ENCODE results near the gene SEPTIN6. TPM values are rescaled to one million over a fixed set of nuclear protein-coding genes. Genes with fewer than 3 reads are reported as not detected.

The SEPTIN6 gene
- total and polyA plus RNA-seq, 2 donors (not counting 3 experiments of a cell fraction or from before 2014, with no cell fraction given), result 23.1 to 31.8 TPM

- H2AFZ ChIP-seq (ENCODE audit: low read depth, low read length), result no peak overlapping the region
- H3K9me1 ChIP-seq (replicated peaks; ENCODE audit: control insufficient read depth, extremely low read depth, insufficient read depth, low read length), result no peaks in the 10 kb centered on the region
- no peaks in the 10 kb centered on the region for H4K20me1 ChIP-seq (replicated peaks; ENCODE audit: control insufficient read depth, extremely low read depth, insufficient read depth, low read length)
- dilution Hi-C loops (cut with MboI; ENCODE audit: extremely low pct_ligation_motif_present, low sequenced_read_pairs) (no loop called here), intact Hi-C loops (cut with micrococcal nuclease) (no loop called here)
- H3K9me3 ChIP-seq (replicated peaks; ENCODE audit: control insufficient read depth, insufficient read depth, low read length), result no peaks in the 10 kb centered on the region
- no TSS peak for BruUV-seq (replicated peaks)
- no peaks in the 10 kb centered on the region for H3K4me1 ChIP-seq (ENCODE audit: control insufficient read depth, extremely low read depth, insufficient read depth, low read length)
- FAIRE-seq (no peak), DNase-seq (ENCODE audit: low read depth, low spot score) (no peak)
- no peak overlapping the region for H3K4me2 ChIP-seq (ENCODE audit: insufficient read depth, low read length)
- H3K9ac ChIP-seq (replicated peaks; ENCODE audit: extremely low read depth, insufficient read depth, low read length), result no peak overlapping the region
- POLR2A ChIA-PET, result interaction anchor here (0.5 kb wide), 1 partner anchor 9 kb away, joined by 4 read pairs; no protein-coding TSS in a partner anchor
- CTCF ChIA-PET, result interaction anchor here (0.5 to 10.5 kb wide), 3 partner anchors 16 to 211 kb away, joined by 3 to 106 read pairs (median 5); no protein-coding TSS in a partner anchor
- no peak for TF ChIP-seq JUN (IDR thresholded peaks at IDR 0.05; ENCODE audit: borderline replicate concordance, insufficient read depth, insufficient read length, low read depth)
- no peak for TF ChIP-seq MAX (IDR thresholded peaks at IDR 0.05; ENCODE audit: insufficient read depth, insufficient read length)
- TF ChIP-seq MYC (IDR thresholded peaks at IDR 0.05; ENCODE audit: low read depth, low read length), result no peak
- TF ChIP-seq POLR2A (IDR thresholded peaks at IDR 0.05; ENCODE audit: low read depth, low read length), result no peak
- no peak for TF ChIP-seq CTCF (IDR thresholded peaks at IDR 0.05; ENCODE audit: extremely low read depth in 1 of 2, insufficient read depth in 1 of 2, low read depth in 1 of 2, low read length in 2 of 2)
- no peak for TF ChIP-seq FOS (IDR thresholded peaks at IDR 0.05; ENCODE audit: borderline replicate concordance, insufficient read depth, low read length)
- TF ChIP-seq EZH2 (IDR thresholded peaks at IDR 0.05; ENCODE audit: borderline replicate concordance, low read depth, low read length, severe bottlenecking), result no peak
- no peak for TF ChIP-seq POLR2AphosphoS5 (IDR thresholded peaks at IDR 0.05; ENCODE audit: insufficient read depth, low read depth, low read length)
- no peak for TF ChIP-seq GATA2 (IDR thresholded peaks at IDR 0.05; ENCODE audit: insufficient read depth, insufficient read length, low read depth, low read length)
- no peak overlapping the region for H3K4me3 ChIP-seq (replicated peaks in 1 of 3; ENCODE audit: insufficient read depth in 1 of 3, low read depth in 1 of 3, low read length in 3 of 3)
- H3K36me3 ChIP-seq (ENCODE audit: control insufficient read depth in 2 of 2, extremely low read depth in 1 of 2, insufficient read depth in 2 of 2, low read length in 2 of 2), result no peaks in the 10 kb centered on the region
- H3K27me3 ChIP-seq (ENCODE audit: control insufficient read depth in 2 of 2, insufficient read depth in 2 of 2, low read length in 2 of 2), result no peaks in the 10 kb centered on the region
- no peak overlapping the region for H3K27ac ChIP-seq (ENCODE audit: insufficient read depth, low read depth, low read length)
- H3K79me2 ChIP-seq (ENCODE audit: control insufficient read depth, insufficient read depth, low read length), result no peaks in the 10 kb centered on the region
These were observed 34.1 kb upstream of the SEPTIN6 start for GRCh38 chrX:119726900-119727555.

Data from endothelial cell of umbilical vein (primary cell).